Lower lobe of right lung (tissue), 2 donors: ENCODE measurements around the gene GALNT5. TPM values are rescaled to one million over a fixed set of nuclear protein-coding genes. Genes with fewer than 3 reads are reported as not detected.
"Not testable (repeated sequence)": the region's sequence is repeated elsewhere in the genome, so short reads cannot be mapped to it uniquely, and the experiment has no call there.

Experiments used
- ATAC-seq, 2 donors: fragments of 200-7000 bp; cut with Tn5 transposase; one replicate each; pipeline ENCODE4 v1.9.1; 2020 to 2022; ENCODE audit warnings: mild to moderate bottlenecking in 2 of 2, moderate library complexity in 2 of 2
- DNase-seq: peaks from one replicate; pipeline ENCODE4 v3.0.0-alpha.2; 2020
- H3K27ac ChIP-seq: fragments of 200-600 bp; one replicate; pipeline ENCODE4 v1.8.0; 2022
- H3K27me3 ChIP-seq: fragments of 200-600 bp; one replicate; pipeline ENCODE4 v1.8.0; 2022; ENCODE audit warnings: low read depth
- H3K36me3 ChIP-seq: fragments of 200-600 bp; one replicate; pipeline ENCODE4 v1.8.0; 2022; ENCODE audit warnings: mild to moderate bottlenecking
- H3K4me1 ChIP-seq: fragments of 200-600 bp; one replicate; pipeline ENCODE4 v1.8.0; 2022
- H3K4me3 ChIP-seq: fragments of 200-600 bp; one replicate; pipeline ENCODE4 v1.8.0; 2022; ENCODE audit warnings: mild to moderate bottlenecking
- H3K9me3 ChIP-seq: fragments of 200-600 bp; one replicate; pipeline ENCODE4 v1.8.0; 2022
- CTCF ChIP-seq: fragments of 200-600 bp; IDR thresholded peaks from one replicate; pipeline ENCODE4 v1.8.0; 2022; ENCODE audit warnings: antibody characterized with exemption, mild to moderate bottlenecking
- intact Hi-C: fragments of 100-400 bp; cut with DNase I; formaldehyde crosslinking; loops from one replicate; pipeline ENCODE4 v1.11.0; 2022
- total RNA-seq: library from RNA; stranded (reverse); fragmentation: NEBNext Ultra II Directional; extraction: Animal tissue kit (Norgen Biotek cat#: 25700); gene quantifications from one replicate; pipeline ENCODE4 v1.2.1, GENCODE V29; 2021
- donor health status: DM: no; HTN: yes; CAD: no; lungs with severe emphysema.

The GALNT5 gene
- total RNA-seq, 1 donor from 2014 or later = 33.9 TPM

GRCh38 chr2:157264099-157264498 is 6.6 kb downstream of the GALNT5 start:
- TF ChIP-seq CTCF = no peak
- Histone ChIP-seq H3K36me3 (no peaks in the 10 kb centered on the region), H3K27ac (peak overlapping the region; percentile 24), H3K4me1 (peaks cover 7% of the 10 kb centered on the region), H3K9me3 (no peaks in the 10 kb centered on the region), H3K4me3 (no peak overlapping the region), H3K27me3 (no peaks in the 10 kb centered on the region)
- ATAC-seq (no peak), DNase-seq (no peak)
- intact Hi-C loops = no loop called here

GRCh38 chr2:157265825-157266224 is 8.3 kb downstream of the GALNT5 start:
- H3K9me3 ChIP-seq = no peaks in the 10 kb centered on the region
- no peaks in the 10 kb centered on the region for H3K27me3 ChIP-seq
- no peaks in the 10 kb centered on the region for H3K36me3 ChIP-seq
- H3K4me3 ChIP-seq = no peak overlapping the region
- ATAC-seq = no peak
- peaks cover under 1% of the 10 kb centered on the region for H3K4me1 ChIP-seq
- H3K27ac ChIP-seq = no peak overlapping the region
- intact Hi-C loops = no loop called here
- TF ChIP-seq CTCF = no peak
- no peak for DNase-seq

GRCh38 chr2:157267476-157267875 is 10.0 kb downstream of the GALNT5 start:
- ATAC-seq = no peak
- intact Hi-C loops = no loop called here
- Histone ChIP-seq H3K4me3 (no peak overlapping the region), H3K27ac (no peak overlapping the region), H3K4me1 (no peaks in the 10 kb centered on the region), H3K9me3 (no peaks in the 10 kb centered on the region), H3K27me3 (no peaks in the 10 kb centered on the region), H3K36me3 (no peaks in the 10 kb centered on the region)
- DNase-seq = no peak
- TF ChIP-seq CTCF = no peak

GRCh38 chr2:157269060-157269459 is 11.6 kb downstream of the GALNT5 start:
- H3K4me1 ChIP-seq = no peaks in the 10 kb centered on the region
- no peak overlapping the region for H3K27ac ChIP-seq
- ATAC-seq = no peak
- H3K36me3 ChIP-seq = no peaks in the 10 kb centered on the region
- H3K27me3 ChIP-seq = no peaks in the 10 kb centered on the region
- H3K9me3 ChIP-seq = no peaks in the 10 kb centered on the region
- H3K4me3 ChIP-seq = no peak overlapping the region
- intact Hi-C loops = no loop called here
- no peak for DNase-seq
- TF ChIP-seq CTCF = no peak

GRCh38 chr2:157269922-157270321 is 12.4 kb downstream of the GALNT5 start:
- Histone ChIP-seq H3K4me3 (no peak overlapping the region), H3K27ac (no peak overlapping the region), H3K9me3 (no peaks in the 10 kb centered on the region), H3K36me3 (no peaks in the 10 kb centered on the region), H3K4me1 (no peaks in the 10 kb centered on the region), H3K27me3 (no peaks in the 10 kb centered on the region)
- no peak for TF ChIP-seq CTCF
- peak in 1 of 2 donors; percentile 48 for ATAC-seq
- intact Hi-C loops = no loop called here
- DNase-seq = no peak

- no peaks in the 10 kb centered on the region for H3K9me3 ChIP-seq
- H3K27me3 ChIP-seq = no peaks in the 10 kb centered on the region
- no peaks in the 10 kb centered on the region for H3K4me1 ChIP-seq
- H3K27ac ChIP-seq = no peak overlapping the region
- intact Hi-C loops = no loop called here
- TF ChIP-seq CTCF = no peak
- H3K36me3 ChIP-seq = no peaks in the 10 kb centered on the region
- ATAC-seq (no peak), DNase-seq (no peak)
- no peak overlapping the region for H3K4me3 ChIP-seq
Measured at GRCh38 chr2:157271590-157272203, 14.2 kb downstream of the GALNT5 start.

- H3K9me3 ChIP-seq, ATAC-seq, H3K4me1 ChIP-seq, DNase-seq, H3K27me3 ChIP-seq, H3K4me3 ChIP-seq, H3K36me3 ChIP-seq, H3K27ac ChIP-seq, intact Hi-C loops: not testable (repeated sequence)
Measured at GRCh38 chr2:157279311-157279710, 21.8 kb downstream of the GALNT5 start.
